Nephron (organoid): ENCODE results near the gene PPP1R3C.

ENCODE experiments used
- H3K27ac Mint-ChIP-seq, 3 experiments: 2 replicates each; pipeline ENCODE4 v1.8.0; 2020; ENCODE audit warnings: mixed read lengths in 3 of 3, mild to moderate bottlenecking in 2 of 3, moderate library complexity in 1 of 3
- H3K27me3 Mint-ChIP-seq: 2 replicates; pipeline ENCODE4 v1.8.0; 2021; ENCODE audit warnings: low read depth, mild to moderate bottlenecking, moderate library complexity, mixed read lengths
- H3K36me3 Mint-ChIP-seq: 2 replicates; pipeline ENCODE4 v1.8.0; 2020; ENCODE audit warnings: low read depth, mixed read lengths
- H3K4me1 Mint-ChIP-seq: 2 replicates; pipeline ENCODE4 v1.8.0; 2020; ENCODE audit warnings: mixed read lengths
- H3K4me3 Mint-ChIP-seq, 3 experiments: 2 replicates each; pipeline ENCODE4 v1.8.0; 2020; ENCODE audit warnings: mild to moderate bottlenecking in 3 of 3, mixed read lengths in 3 of 3, moderate library complexity in 2 of 3
- H3K9me3 Mint-ChIP-seq: 2 replicates; pipeline ENCODE4 v1.8.0; 2020; ENCODE audit warnings: mixed read lengths
- CTCF ChIP-seq, 3 experiments: fragments of 200-600 bp; sonication (generic); IDR thresholded peaks; one replicate each; pipeline ENCODE4 v1.5.0; 2021; ENCODE audit warnings: antibody characterized with exemption in 3 of 3; ENCODE audit not compliant: unreplicated experiment in 3 of 3

Gene PPP1R3C

GRCh38 chr10:91590142-91590903 lies 42.5 kb downstream of the PPP1R3C start:
- TF ChIP-seq CTCF (IDR thresholded peaks at IDR 0.05; ENCODE audit: unreplicated experiment in 3 of 3) = no peak
- Mint-ChIP-seq H3K36me3 (no peaks in the 10 kb centered on the region), H3K27me3 (no peaks in the 10 kb centered on the region), H3K4me1 (peaks cover 72% of the 10 kb centered on the region), H3K4me3 (no peak overlapping the region), H3K27ac (peak overlapping the region; percentile 99), H3K9me3 (no peaks in the 10 kb centered on the region)

- H3K9me3 Mint-ChIP-seq = peaks cover 3% of the 10 kb centered on the region
- peak overlapping the region; percentile 99 for H3K27ac Mint-ChIP-seq
- no peaks in the 10 kb centered on the region for H3K36me3 Mint-ChIP-seq
- H3K4me3 Mint-ChIP-seq = peak overlapping the region in 2 of 3 experiments; percentile 2
- H3K4me1 Mint-ChIP-seq = peaks cover 72% of the 10 kb centered on the region
- no peak for TF ChIP-seq CTCF (IDR thresholded peaks at IDR 0.05; ENCODE audit: unreplicated experiment in 3 of 3)
- H3K27me3 Mint-ChIP-seq = no peaks in the 10 kb centered on the region
Measured at GRCh38 chr10:91589658-91590035, 43.2 kb downstream of the PPP1R3C start.

GRCh38 chr10:91589015-91589657 lies 43.7 kb downstream of the PPP1R3C start:
- no peaks in the 10 kb centered on the region for H3K27me3 Mint-ChIP-seq
- peak overlapping the region; percentile 99 for H3K27ac Mint-ChIP-seq
- no peak for TF ChIP-seq CTCF (IDR thresholded peaks at IDR 0.05; ENCODE audit: unreplicated experiment in 3 of 3)
- H3K4me3 Mint-ChIP-seq = peak overlapping the region in 2 of 3 experiments; percentile 8 to 22
- H3K36me3 Mint-ChIP-seq = no peaks in the 10 kb centered on the region
- peaks cover 67% of the 10 kb centered on the region for H3K4me1 Mint-ChIP-seq
- peaks cover 3% of the 10 kb centered on the region for H3K9me3 Mint-ChIP-seq

GRCh38 chr10:91587710-91588638 lies 44.9 kb downstream of the PPP1R3C start:
- no peak for TF ChIP-seq CTCF (IDR thresholded peaks at IDR 0.05; ENCODE audit: unreplicated experiment in 3 of 3)
- Mint-ChIP-seq H3K4me1 (peaks cover 55% of the 10 kb centered on the region), H3K4me3 (no peak overlapping the region), H3K36me3 (no peaks in the 10 kb centered on the region), H3K27ac (peak overlapping the region; percentile 99), H3K9me3 (peaks cover 3% of the 10 kb centered on the region), H3K27me3 (no peaks in the 10 kb centered on the region)

GRCh38 chr10:91582153-91582554 lies 50.7 kb downstream of the PPP1R3C start:
- Mint-ChIP-seq H3K27me3 (no peaks in the 10 kb centered on the region), H3K36me3 (no peaks in the 10 kb centered on the region), H3K27ac (peak overlapping the region in 1 of 3 experiments; percentile 53), H3K4me3 (no peak overlapping the region), H3K4me1 (peaks cover 34% of the 10 kb centered on the region), H3K9me3 (peaks cover 6% of the 10 kb centered on the region)
- no peak for TF ChIP-seq CTCF (IDR thresholded peaks at IDR 0.05; ENCODE audit: unreplicated experiment in 3 of 3)
